Activated naive CD8-positive, alpha-beta T cell treated with anti-CD3 and anti-CD28 coated beads, Interleukin-2, amount 10 ng/mL, durations not matched to agents 7 days and 5 days (primary cell): ENCODE results near the gene OSBPL5. TPM values are rescaled to one million over a fixed set of nuclear protein-coding genes. Genes with fewer than 3 reads are reported as not detected.

ENCODE experiments used
- ATAC-seq: fragments of 150-1000 bp; cut with Tn5 transposase; one replicate; pipeline ENCODE4 v1.10.0; 2021; ENCODE audit warnings: low read depth, moderate library complexity
- POLR2A ChIA-PET: fragments of 350-600 bp; sonication (Branson Sonifier 250); formaldehyde crosslinking; loops from one replicate; lab custom pipeline; 2021; ENCODE audit warnings: antibody characterized with exemption; lab: Charles Lee
- DNase-seq: peaks from one replicate; pipeline ENCODE4 v3.0.0; 2021
- H3K27ac Mint-ChIP-seq: one replicate; pipeline ENCODE4 v1.8.0; 2022; ENCODE audit warnings: mild to moderate bottlenecking, mixed read lengths
- H3K27me3 Mint-ChIP-seq: one replicate; pipeline ENCODE4 v1.8.0; 2022; ENCODE audit warnings: mild to moderate bottlenecking, moderate library complexity, mixed read lengths
- H3K36me3 Mint-ChIP-seq: one replicate; pipeline ENCODE4 v1.8.0; 2021; ENCODE audit warnings: mild to moderate bottlenecking, mixed read lengths
- H3K4me1 Mint-ChIP-seq: one replicate; pipeline ENCODE4 v1.8.0; 2021; ENCODE audit warnings: mixed read lengths
- H3K4me3 Mint-ChIP-seq: one replicate; pipeline ENCODE4 v1.8.0; 2022; ENCODE audit warnings: mild to moderate bottlenecking, moderate library complexity, mixed read lengths
- H3K9me3 Mint-ChIP-seq: one replicate; pipeline ENCODE4 v1.8.0; 2021; ENCODE audit warnings: mixed read lengths
- total RNA-seq, 2 experiments: library from RNA; stranded (reverse); gene quantifications; one replicate each; pipeline ENCODE4 v1.2.3, GENCODE V29; 2021

The OSBPL5 gene
- total RNA-seq, 2 experiments from 2014 or later: 13.0 to 13.2 TPM

DNA sequence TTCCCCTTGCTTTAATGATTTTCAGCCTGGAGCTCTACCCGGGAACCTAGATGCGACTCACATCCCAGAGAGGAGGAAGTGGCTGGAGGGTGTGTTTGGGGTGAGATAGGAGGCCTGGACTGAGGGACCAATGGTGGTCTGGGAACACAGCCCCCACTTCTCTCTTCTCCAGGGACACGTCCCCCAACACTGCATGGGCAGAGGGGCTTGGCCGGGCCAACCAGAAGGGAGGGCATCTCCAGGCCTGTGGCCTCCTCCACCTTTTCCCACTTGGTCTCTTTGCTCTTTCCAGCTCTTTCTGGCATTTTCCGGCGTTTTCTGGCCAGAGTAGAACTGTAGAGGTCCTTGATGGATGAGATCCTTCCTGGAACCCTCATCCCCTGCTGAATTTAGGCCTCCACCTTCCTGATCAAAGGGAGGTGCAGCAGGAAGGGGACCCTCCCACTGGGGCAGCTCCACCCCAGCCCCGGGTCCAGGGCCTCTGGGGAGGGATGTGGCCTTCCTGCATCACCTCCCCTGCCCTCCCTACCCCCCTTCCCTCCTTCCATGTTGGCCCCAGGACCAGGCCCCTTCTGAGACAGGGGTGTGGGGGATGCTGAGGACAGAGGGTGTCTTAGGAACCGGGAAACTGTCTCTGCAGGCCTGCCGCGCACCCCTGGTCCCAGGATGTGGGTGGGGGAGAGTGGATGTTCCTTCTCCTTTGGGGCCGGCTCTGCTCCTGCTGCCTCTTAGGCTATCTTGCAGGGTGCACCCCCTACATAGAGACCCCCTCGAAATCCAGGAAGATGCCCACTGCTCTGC lies 29.1 kb upstream of the OSBPL5 start:
- H3K4me3 Mint-ChIP-seq: no peak overlapping the region
- H3K9me3 Mint-ChIP-seq: no peaks in the 10 kb centered on the region
- H3K36me3 Mint-ChIP-seq: no peaks in the 10 kb centered on the region
- DNase-seq: no peak
- POLR2A ChIA-PET: no interaction called here
- no peak overlapping the region for H3K27ac Mint-ChIP-seq
- ATAC-seq: no peak
- no peaks in the 10 kb centered on the region for H3K27me3 Mint-ChIP-seq
- H3K4me1 Mint-ChIP-seq: no peaks in the 10 kb centered on the region

DNA sequence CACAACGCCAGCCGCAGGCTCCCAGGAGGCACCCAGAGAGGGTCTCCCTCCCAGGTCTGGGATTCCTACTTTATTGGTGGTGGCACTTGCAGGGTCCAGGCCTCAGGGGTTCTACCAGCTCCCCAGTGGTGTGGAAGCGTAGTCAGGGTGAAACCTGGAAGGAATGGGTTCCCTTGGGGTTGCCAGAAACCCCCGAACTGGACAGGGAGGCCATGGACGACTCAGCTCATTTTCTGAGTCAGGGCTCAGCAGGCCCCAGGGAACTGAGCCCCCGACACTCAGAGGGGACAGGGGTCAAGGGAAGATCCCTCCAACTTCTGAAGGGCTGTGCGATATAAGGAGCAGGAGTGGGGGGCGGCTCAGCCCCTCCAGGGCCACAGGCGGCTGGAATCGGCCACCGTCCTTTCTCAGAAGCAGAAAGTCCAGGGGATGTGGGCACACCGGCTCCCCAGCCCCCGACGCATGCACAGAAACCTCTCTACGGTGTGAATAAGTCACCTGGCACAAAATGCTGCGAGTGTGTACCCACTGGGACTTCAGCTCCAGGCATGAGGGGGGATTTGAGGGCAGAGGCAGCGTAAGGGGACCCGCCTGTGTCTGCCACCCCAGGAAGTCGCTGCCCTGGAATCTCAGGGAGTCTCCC lies 28.4 kb upstream of the OSBPL5 start:
- POLR2A ChIA-PET: no interaction called here
- H3K9me3 Mint-ChIP-seq: no peaks in the 10 kb centered on the region
- DNase-seq (no peak), ATAC-seq (no peak)
- no peak overlapping the region for H3K4me3 Mint-ChIP-seq
- H3K36me3 Mint-ChIP-seq: no peaks in the 10 kb centered on the region
- H3K27me3 Mint-ChIP-seq: no peaks in the 10 kb centered on the region
- no peaks in the 10 kb centered on the region for H3K4me1 Mint-ChIP-seq
- H3K27ac Mint-ChIP-seq: no peak overlapping the region

DNA sequence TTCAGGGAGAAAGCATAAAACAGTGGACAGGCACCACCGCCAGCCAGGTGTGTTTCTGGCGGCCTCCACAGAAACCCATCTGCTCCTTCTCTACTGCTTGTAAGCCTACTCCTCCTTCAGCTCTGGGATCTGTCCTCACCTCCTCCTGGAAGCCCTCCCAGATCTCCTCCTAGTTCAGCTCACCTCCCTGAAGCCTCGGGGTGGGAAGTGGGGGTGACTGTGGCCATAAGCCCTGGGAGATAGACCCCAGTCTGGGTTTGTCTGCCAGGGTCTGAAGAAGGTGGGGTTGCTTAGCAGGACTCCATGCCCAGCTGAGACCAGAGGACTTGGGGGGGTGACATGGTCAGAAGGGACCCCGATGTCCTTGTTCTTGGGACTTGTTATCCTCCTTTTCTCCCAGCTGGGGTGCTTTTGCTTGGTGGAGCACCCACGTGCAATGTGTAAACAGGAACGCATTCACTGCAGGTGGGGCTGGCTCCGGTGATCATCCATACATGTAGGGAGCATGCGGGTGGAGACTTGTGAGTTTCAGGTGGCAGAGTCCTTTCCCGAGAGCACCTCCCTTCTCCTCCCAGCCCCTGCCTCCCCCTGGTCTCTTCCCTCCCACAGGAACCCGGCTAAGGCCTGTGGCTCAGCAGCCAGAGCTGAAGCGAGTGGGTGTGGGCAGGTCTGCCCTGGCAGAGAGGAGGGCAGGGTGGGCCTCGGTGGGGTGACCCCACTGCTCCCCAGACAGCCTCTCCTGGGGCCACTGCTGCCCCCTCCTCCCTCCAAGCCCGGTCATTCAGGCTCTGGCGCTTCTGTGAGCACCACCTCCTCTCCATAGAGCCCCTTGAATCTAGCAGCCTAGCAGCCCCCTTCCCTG lies 27.6 kb upstream of the OSBPL5 start:
- Mint-ChIP-seq H3K4me1 (no peaks in the 10 kb centered on the region), H3K4me3 (no peak overlapping the region), H3K27ac (no peak overlapping the region), H3K27me3 (no peaks in the 10 kb centered on the region), H3K9me3 (no peaks in the 10 kb centered on the region), H3K36me3 (no peaks in the 10 kb centered on the region)
- POLR2A ChIA-PET: no interaction called here
- no peak for DNase-seq
- ATAC-seq: no peak

DNA sequence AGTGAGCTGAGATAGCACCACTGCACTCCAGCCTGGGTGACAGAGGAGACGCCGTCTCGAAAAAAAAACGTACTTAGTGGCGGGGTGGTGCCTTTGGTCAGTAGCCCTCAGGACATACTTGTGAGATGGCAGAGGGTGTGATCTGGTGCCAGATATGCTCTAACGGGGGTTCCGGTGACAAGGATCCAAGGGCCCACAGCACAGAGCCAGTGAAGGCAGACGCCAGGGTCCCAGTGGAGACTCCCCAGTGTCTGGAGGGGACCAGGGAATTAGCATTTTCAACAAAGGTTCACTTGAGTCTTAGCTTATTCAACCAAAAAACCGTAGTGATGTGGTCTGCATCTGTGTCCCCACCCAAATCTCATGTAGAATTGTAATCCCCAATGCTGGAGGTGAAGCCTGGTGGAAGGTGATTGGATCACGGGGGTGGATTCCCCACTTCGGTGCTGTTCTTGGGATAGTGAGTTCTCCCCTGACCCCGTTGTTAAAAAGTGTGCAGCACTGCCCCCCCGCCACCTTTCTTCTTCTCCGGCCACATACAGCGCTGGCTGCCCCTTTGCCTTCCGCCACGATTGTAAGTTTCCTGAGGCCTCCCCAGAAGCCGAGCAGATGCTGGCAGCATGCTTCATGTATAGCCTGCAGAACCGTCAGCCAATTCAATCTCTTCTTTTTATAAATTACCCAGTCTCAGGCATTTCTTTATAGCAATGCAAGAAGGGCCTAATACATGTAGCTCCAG lies 26.6 kb upstream of the OSBPL5 start:
- ATAC-seq (no peak), DNase-seq (no peak)
- Mint-ChIP-seq H3K36me3 (no peaks in the 10 kb centered on the region), H3K4me1 (no peaks in the 10 kb centered on the region), H3K4me3 (no peak overlapping the region), H3K27me3 (no peaks in the 10 kb centered on the region), H3K27ac (no peak overlapping the region), H3K9me3 (no peaks in the 10 kb centered on the region)
- POLR2A ChIA-PET: no interaction called here

DNA sequence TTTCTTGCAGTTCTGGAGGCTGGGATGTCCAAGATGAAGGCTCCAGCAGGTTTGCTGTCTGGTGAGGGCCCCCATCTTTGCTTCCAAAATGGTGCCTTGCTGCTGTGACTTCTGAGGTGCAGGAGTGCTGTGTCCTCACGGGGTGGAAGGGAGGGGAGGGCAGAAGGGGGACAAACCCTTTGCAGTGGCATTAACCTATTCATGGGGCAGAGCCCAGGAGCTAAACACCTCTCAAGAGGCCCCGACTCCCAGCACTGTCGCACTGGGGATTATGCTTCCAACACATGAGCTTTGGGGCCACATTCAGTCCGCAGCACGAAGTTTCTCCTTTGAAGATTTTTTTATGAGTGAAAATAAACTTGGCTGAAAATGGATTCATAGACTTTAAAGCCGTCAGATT lies 25.5 kb upstream of the OSBPL5 start:
- no peak overlapping the region for H3K27ac Mint-ChIP-seq
- DNase-seq (no peak), ATAC-seq (no peak)
- no peaks in the 10 kb centered on the region for H3K36me3 Mint-ChIP-seq
- no peak overlapping the region for H3K4me3 Mint-ChIP-seq
- POLR2A ChIA-PET: no interaction called here
- no peaks in the 10 kb centered on the region for H3K9me3 Mint-ChIP-seq
- H3K4me1 Mint-ChIP-seq: no peaks in the 10 kb centered on the region
- no peaks in the 10 kb centered on the region for H3K27me3 Mint-ChIP-seq

DNA sequence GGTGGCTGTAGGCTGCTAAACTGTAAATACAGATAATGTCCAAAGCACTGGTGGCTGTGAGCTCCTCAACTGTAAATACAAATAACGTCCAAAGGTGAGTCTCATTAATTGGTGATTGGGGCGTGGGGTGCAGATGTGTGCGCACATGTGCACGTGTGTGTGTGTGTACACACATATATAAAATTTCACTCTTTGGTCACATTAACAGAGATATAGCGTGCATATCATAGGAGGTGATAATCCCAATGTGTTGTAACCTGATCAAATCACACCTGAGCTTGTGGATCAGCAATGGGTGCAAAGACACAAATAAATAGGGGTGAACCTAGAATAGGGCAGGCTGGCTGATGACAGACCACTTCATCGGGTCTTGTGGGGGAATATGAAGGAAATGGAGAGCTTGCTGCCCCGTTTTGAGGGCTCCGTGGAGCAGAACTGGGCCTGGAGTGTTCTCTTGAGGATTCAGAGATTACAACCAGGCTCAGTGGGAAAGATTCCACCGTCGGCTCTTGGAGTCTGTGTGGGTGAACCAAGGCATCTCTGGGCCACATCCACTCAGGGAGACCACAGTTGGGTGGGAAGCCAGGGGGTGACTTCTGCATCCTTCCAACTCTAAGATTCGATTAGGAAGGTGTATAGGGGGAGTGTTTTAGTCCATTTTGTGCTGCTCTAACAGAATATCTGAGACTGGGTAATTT lies 24.9 kb upstream of the OSBPL5 start:
- DNase-seq: no peak
- POLR2A ChIA-PET: no interaction called here
- ATAC-seq: no peak
- H3K4me3 Mint-ChIP-seq: no peak overlapping the region
- H3K9me3 Mint-ChIP-seq: no peaks in the 10 kb centered on the region
- no peaks in the 10 kb centered on the region for H3K27me3 Mint-ChIP-seq
- H3K36me3 Mint-ChIP-seq: no peaks in the 10 kb centered on the region
- H3K4me1 Mint-ChIP-seq: no peaks in the 10 kb centered on the region
- H3K27ac Mint-ChIP-seq: no peak overlapping the region

DNA sequence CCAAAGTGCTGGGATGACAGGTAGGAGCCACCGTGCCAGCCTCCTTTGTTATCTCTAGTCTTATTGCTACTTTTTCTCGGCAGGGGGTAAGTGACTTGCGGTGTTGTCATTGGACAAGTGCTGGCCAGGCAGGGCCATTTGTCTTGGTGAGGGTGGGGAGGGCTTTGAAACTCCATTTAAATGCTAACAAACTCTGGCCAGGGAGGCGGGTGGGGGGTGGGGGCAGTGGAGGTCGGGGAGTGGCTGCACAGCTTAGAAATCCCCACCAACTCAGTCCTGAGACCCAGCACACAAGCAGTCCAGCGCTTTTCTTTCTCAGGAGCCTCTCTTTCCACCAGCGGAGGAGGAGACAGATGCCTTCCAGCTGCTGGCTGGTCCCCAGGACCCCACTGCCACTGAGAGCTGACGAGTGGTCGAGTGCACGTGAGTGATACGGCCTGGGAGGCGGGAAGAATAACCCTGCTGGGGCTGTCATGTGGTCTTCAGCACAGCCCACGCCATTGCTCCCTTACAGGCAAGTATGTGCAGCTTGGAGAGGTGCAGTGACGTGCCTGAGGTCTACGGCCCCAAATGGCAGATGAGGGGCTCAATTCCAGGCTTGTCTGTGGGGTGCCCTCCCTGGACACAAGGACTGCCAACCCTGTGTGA lies 24.2 kb upstream of the OSBPL5 start:
- DNase-seq: no peak
- no peak for ATAC-seq
- Mint-ChIP-seq H3K27ac (no peak overlapping the region), H3K36me3 (no peaks in the 10 kb centered on the region), H3K4me3 (no peak overlapping the region), H3K9me3 (no peaks in the 10 kb centered on the region), H3K27me3 (peaks cover 4% of the 10 kb centered on the region), H3K4me1 (no peaks in the 10 kb centered on the region)
- POLR2A ChIA-PET: no interaction called here

DNA sequence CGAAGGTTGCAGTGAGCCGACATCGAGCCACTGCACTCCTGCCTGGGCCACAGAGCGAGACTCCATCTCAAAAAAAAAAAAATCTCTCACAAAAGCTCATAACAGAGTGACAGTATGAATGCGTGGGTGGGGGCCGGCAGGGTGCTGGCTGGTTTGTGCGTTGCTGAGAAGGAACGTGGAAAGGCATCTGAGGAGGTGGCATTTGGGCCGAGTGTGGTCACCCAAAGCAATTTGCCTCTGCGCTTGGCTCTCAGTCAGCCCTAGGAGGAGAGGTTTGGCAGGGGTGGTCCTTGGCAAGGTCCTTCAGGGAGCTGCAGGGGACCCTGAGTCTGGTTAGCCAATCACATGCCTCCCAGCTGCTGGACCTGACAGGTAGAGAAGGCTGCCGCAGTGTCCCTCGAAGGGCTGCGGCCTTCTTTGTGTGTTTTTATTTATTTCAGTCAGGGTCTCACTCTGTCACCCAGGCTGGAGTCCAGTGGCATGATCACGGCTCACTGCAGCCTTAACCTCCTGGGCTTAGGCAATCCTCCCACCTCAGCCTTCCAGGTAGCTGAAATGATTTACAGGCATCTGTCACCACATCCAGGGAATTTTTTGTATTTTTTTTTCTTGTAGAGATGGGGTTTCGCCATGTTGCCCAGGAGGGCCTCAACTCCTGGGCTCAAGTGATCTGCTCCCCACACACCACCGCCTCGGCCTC lies 23.5 kb upstream of the OSBPL5 start:
- no peaks in the 10 kb centered on the region for H3K36me3 Mint-ChIP-seq
- POLR2A ChIA-PET: no interaction called here
- no peaks in the 10 kb centered on the region for H3K4me1 Mint-ChIP-seq
- no peaks in the 10 kb centered on the region for H3K9me3 Mint-ChIP-seq
- H3K27me3 Mint-ChIP-seq: peaks cover 5% of the 10 kb centered on the region
- H3K4me3 Mint-ChIP-seq: no peak overlapping the region
- DNase-seq: no peak
- no peak for ATAC-seq
- no peak overlapping the region for H3K27ac Mint-ChIP-seq

DNA sequence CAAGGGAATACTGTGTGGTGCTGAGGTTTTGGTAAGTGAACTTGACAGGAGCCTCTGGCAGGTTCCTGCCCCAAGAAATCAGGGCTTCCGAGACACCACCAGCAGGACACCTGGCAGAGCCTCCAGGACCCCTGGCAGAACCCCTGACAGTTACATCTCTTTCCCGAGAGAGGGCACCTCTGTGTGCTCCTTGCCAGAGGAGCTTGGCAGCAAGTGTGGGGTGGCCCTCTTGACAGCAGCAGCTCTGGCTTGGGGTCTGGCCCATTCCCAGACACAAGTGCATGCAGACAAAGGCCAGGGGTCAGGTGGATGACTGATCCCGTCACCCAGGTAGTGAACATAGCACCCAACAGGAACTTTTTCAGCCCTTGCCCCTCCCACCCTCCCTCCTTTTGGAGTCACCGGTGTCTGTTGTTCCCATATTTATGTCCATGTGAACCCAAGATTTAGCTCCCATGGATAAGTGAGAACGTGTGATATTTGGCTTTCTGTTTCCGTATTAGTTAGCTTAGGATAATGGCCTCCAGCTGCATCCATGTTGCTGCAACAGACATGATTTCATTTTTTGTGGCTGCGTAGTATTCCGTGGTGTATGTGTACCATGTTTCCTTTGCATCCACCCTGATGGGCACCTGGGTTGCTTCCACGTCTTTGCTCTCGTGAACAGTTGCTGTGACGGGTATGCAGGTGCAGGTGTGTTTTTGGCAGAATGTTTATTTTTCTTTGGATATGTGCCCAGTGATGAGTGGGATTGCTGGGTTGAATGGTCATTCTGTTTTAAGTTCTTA lies 21.2 kb upstream of the OSBPL5 start:
- Mint-ChIP-seq H3K27ac (no peak overlapping the region), H3K9me3 (no peaks in the 10 kb centered on the region), H3K36me3 (no peaks in the 10 kb centered on the region), H3K4me1 (no peaks in the 10 kb centered on the region), H3K27me3 (peaks cover 5% of the 10 kb centered on the region), H3K4me3 (no peak overlapping the region)
- POLR2A ChIA-PET: no interaction called here
- ATAC-seq (no peak), DNase-seq (no peak)

DNA sequence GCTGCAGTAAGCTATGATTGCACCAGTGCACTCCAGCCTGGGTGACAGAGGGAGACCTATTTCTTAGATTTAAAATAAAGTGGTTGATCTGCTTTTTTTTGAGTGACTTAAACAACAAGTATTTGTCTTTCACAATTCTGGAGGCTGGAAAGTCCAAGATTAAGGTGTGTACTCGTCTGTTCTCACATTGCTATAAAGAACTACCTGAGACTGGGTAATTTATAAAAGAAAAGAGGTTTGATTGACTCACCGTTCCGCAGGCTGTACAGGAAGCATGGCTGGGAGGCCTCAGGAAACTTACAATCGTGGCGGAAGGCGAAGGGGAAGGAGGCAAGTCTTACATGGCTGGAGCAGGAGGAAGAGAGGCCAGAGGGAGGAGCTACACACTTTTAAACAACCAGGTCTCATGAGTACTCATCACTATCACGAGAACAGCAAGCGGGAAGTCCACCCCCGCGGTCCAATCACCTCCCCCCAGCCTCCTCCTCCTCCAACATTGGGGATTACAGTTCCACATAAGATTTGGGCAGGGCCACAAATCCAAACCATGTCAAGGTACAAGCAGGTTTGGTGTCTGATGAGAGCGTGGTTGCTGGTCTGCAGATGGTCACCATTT lies 19.7 kb upstream of the OSBPL5 start:
- DNase-seq (no peak), ATAC-seq (no peak)
- Mint-ChIP-seq H3K27ac (no peak overlapping the region), H3K36me3 (no peaks in the 10 kb centered on the region), H3K27me3 (peaks cover 5% of the 10 kb centered on the region), H3K4me3 (no peak overlapping the region), H3K4me1 (no peaks in the 10 kb centered on the region), H3K9me3 (no peaks in the 10 kb centered on the region)
- POLR2A ChIA-PET: no interaction called here

DNA sequence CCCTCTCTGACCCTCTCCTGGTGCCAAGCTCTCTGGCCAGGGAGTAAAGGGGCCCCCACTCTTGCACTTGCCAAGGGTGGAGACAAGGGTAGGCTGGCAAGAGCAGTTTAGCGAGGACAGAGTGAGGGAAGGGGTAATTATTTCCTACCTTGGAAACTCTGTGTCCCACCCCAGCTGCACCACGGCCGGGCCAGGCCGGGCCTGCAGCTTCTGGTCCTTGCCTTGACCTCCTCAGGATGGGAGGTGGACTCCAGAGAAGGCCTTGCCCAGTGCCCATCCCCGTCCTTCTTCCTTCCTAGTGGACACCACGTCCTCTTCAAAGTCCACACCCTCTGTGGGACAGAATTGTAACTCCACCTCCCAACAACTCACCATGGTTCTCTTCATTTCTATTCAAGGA lies 18.4 kb upstream of the OSBPL5 start:
- POLR2A ChIA-PET: no interaction called here
- no peaks in the 10 kb centered on the region for H3K36me3 Mint-ChIP-seq
- H3K9me3 Mint-ChIP-seq: no peaks in the 10 kb centered on the region
- no peak overlapping the region for H3K4me3 Mint-ChIP-seq
- H3K27ac Mint-ChIP-seq: no peak overlapping the region
- no peak for ATAC-seq
- no peak for DNase-seq
- H3K4me1 Mint-ChIP-seq: no peaks in the 10 kb centered on the region
- peaks cover 5% of the 10 kb centered on the region for H3K27me3 Mint-ChIP-seq
